ENCODE measurements around the gene DPP8.

The DPP8 gene

GRCh38 chr15:65532738-65533051, 15.2 kb upstream of the DPP8 start (continued):
- TF ChIP-seq ZNF175 (tag by site-specific recombination; IDR thresholded peaks at IDR 0.05) (no peak), ZNF174 (tag by site-specific recombination; IDR thresholded peaks at IDR 0.05) (no peak), ZNF530 (tag by site-specific recombination; IDR thresholded peaks at IDR 0.05; ENCODE audit: low read depth) (no peak), ZNF324 (tag by site-specific recombination; IDR thresholded peaks at IDR 0.05) (peak; percentile 28; the same call in 1 of the 2 replicates), ZNF571 (tag by site-specific recombination; IDR thresholded peaks at IDR 0.05) (no peak), ZXDB (tag by site-specific recombination; IDR thresholded peaks at IDR 0.05) (peak; percentile 68; the same call in 1 of the 2 replicates), ZNF792 (tag by site-specific recombination; IDR thresholded peaks at IDR 0.05) (no peak)
- TF ChIP-seq, protein P1, sequence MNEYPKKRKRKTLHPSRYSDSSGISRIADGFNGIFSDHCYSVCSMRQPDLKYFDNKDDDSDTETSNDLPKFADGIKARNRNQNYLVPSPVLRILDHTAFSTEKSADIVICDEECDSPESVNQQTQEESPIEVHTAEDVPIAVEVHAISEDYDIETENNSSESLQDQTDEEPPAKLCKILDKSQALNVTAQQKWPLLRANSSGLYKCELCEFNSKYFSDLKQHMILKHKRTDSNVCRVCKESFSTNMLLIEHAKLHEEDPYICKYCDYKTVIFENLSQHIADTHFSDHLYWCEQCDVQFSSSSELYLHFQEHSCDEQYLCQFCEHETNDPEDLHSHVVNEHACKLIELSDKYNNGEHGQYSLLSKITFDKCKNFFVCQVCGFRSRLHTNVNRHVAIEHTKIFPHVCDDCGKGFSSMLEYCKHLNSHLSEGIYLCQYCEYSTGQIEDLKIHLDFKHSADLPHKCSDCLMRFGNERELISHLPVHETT (tag by site-specific recombination; IDR thresholded peaks at IDR 0.05) = no peak; the same call in 1 of the 2 replicates

- CTCF ChIA-PET = interaction anchor here (0.6 to 3.9 kb wide), 7 partner anchors 9 to 441 kb away, joined by 3 to 18 read pairs (median 3); no protein-coding TSS in a partner anchor
- Histone ChIP-seq H3K4me3 (ENCODE audit: low read depth, low read length) (peak within 1 kb of the TSS; percentile 89), H3K27ac (ENCODE audit: extremely low read depth, low read depth, low read length) (peak within 1 kb of the TSS; percentile 99), H3K4me1 (ENCODE audit: control insufficient read depth, insufficient read depth, low read length) (peaks cover 30% of the 10 kb centered on the region), H3K9me3 (ENCODE audit: control insufficient read depth, insufficient read depth, low read depth, low read length) (no peaks in the 10 kb centered on the region), H3K36me3 (ENCODE audit: control insufficient read depth in 2 of 2, insufficient read depth in 1 of 2, low read length in 2 of 2) (peaks cover 3 to 6% of the 10 kb centered on the region in 2 experiments; a peak in 2 of 3 replicates)
- POLR2A ChIA-PET = interaction anchor here (0.6 to 3.0 kb wide), 12 partner anchors 8 to 339 kb away, joined by 3 to 37 read pairs (median 4); partner anchors contain the start of genes DENND4A, DPP8, INTS14 and RAB11A
- TF ChIP-seq ZNF600 (tag by site-specific recombination; IDR thresholded peaks at IDR 0.05) = peak; percentile 90
- peak; percentile 88; the same call in 1 of the 2 replicates for TF ChIP-seq ZNF645 (tag by site-specific recombination; IDR thresholded peaks at IDR 0.05)
- TF ChIP-seq ZNF670 (tag by site-specific recombination; IDR thresholded peaks at IDR 0.05; ENCODE audit: low read depth) = no peak
- TF ChIP-seq TSHZ1 (tag by site-specific recombination; IDR thresholded peaks at IDR 0.05; ENCODE audit: borderline replicate concordance) = 0 out of 2 replicates have a peak, but pooled peaks have one; percentile 34
- TF ChIP-seq ZBTB48 (tag by site-specific recombination; IDR thresholded peaks at IDR 0.05) = peak; percentile 32
- TF ChIP-seq ZNF133 (tag by site-specific recombination; IDR thresholded peaks at IDR 0.05) = peak; percentile 11; the same call in 1 of the 2 replicates
- TF ChIP-seq, protein P2, sequence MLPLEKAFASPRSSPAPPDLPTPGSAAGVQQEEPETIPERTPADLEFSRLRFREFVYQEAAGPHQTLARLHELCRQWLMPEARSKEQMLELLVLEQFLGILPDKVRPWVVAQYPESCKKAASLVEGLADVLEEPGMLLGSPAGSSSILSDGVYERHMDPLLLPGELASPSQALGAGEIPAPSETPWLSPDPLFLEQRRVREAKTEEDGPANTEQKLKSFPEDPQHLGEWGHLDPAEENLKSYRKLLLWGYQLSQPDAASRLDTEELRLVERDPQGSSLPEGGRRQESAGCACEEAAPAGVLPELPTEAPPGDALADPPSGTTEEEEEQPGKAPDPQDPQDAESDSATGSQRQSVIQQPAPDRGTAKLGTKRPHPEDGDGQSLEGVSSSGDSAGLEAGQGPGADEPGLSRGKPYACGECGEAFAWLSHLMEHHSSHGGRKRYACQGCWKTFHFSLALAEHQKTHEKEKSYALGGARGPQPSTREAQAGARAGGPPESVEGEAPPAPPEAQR (tag by site-specific recombination; IDR thresholded peaks at IDR 0.05) = no peak
- 0 out of 2 replicates have a peak, but pooled peaks have one; percentile 10 for TF ChIP-seq ZNF423 (tag by site-specific recombination; IDR thresholded peaks at IDR 0.05)
- TF ChIP-seq ZBTB8A (tag by site-specific recombination; IDR thresholded peaks at IDR 0.05) = 0 out of 2 replicates have a peak, but pooled peaks have one; percentile 14
- TF ChIP-seq SP3 (tag by site-specific recombination; IDR thresholded peaks at IDR 0.05) = no peak; the same call in 1 of the 2 replicates
- peak; percentile 13; the same call in 1 of the 2 replicates for TF ChIP-seq OVOL3 (tag by site-specific recombination; IDR thresholded peaks at IDR 0.05)
- TF ChIP-seq WT1 (tag by site-specific recombination; IDR thresholded peaks at IDR 0.05) = no peak; the same call in 1 of the 2 replicates
- TF ChIP-seq ZBTB21 (tag by site-specific recombination; IDR thresholded peaks at IDR 0.05) = 0 out of 2 replicates have a peak, but pooled peaks have one; percentile 9
- peak; percentile 95 for TF ChIP-seq ZNF501 (tag by site-specific recombination; IDR thresholded peaks at IDR 0.05)
- TF ChIP-seq ZNF350 (tag by site-specific recombination; IDR thresholded peaks at IDR 0.05) = no peak
- TF ChIP-seq ZNF174 (tag by site-specific recombination; IDR thresholded peaks at IDR 0.05) = no peak
- TF ChIP-seq ZNF596 (tag by site-specific recombination; IDR thresholded peaks at IDR 0.05) = no peak
- peak; percentile 93 for TF ChIP-seq ZEB2 (tag by site-specific recombination; IDR thresholded peaks at IDR 0.05)
- TF ChIP-seq ZNF610 (tag by site-specific recombination; IDR thresholded peaks at IDR 0.05; ENCODE audit: borderline replicate concordance) = peak; percentile 72
- TF ChIP-seq ZNF660 (tag by site-specific recombination; IDR thresholded peaks at IDR 0.05) = peak; percentile 54; the same call in 1 of the 2 replicates
- no peak for TF ChIP-seq BCL11A (tag by site-specific recombination; IDR thresholded peaks at IDR 0.05; ENCODE audit: low read depth)
- peak; percentile 36; the same call in 1 of the 2 replicates for TF ChIP-seq KLF1 (tag by site-specific recombination; IDR thresholded peaks at IDR 0.05)
- peak; percentile 50; the same call in 1 of the 2 replicates for TF ChIP-seq GLI4 (tag by site-specific recombination; IDR thresholded peaks at IDR 0.05)
Measured at GRCh38 chr15:65530318-65531111, 13.0 kb upstream of the DPP8 start, which contains the start of gene HACD3. TSS of gene HACD3 (plus strand) at chr15:65530463. CDS start at chr15:65530632, 169 bp downstream.
